ENCODE results near the gene MGAT4B. TPM values are rescaled to one million over a fixed set of nuclear protein-coding genes. Genes with fewer than 3 reads are reported as not detected.

The MGAT4B gene
- total RNA-seq, 2 experiments from 2014 or later = 95.8 to 96.8 TPM

DNA sequence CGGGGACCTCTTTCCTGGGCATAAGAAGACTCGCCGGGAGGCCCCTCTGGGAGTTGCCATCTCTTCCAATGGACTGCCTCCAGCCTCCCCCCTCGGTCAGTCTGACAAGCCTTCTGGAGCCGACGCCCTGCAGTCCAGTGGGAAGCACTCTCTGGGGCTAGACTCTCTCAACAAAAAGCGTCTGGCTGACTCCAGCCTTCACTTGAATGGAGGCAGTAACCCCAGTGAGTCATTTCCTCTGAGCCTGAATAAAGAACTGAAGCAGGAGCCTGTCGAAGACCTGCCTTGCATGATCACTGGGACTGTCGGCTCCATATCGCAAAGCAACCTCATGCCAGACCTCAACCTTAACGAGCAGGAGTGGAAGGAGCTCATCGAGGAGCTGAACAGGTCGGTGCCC lies 41.3 kb downstream of the MGAT4B start:
- DNase-seq = no peak
- peaks cover 53% of the 10 kb centered on the region for H3K4me1 Mint-ChIP-seq (ENCODE audit: low read depth)
- H3K27ac Mint-ChIP-seq = no peak overlapping the region
- H3K4me3 Mint-ChIP-seq = no peak overlapping the region
- H3K9me3 Mint-ChIP-seq = no peaks in the 10 kb centered on the region
- H3K27me3 Mint-ChIP-seq = no peaks in the 10 kb centered on the region
- H3K36me3 Mint-ChIP-seq = peaks cover 22% of the 10 kb centered on the region
- intact Hi-C loops (cut with micrococcal nuclease) = loop anchor here (10.0 kb wide), 1 partner anchor 139 kb away; the partner anchor contains the start of gene TBC1D9B
- ChIA-PET POLR2A (no interaction called here), CTCF (interaction anchor here (4.9 kb wide), 1 partner anchor 29 kb away, joined by 61 read pairs; the partner anchor contains the start of gene MAML1)

DNA sequence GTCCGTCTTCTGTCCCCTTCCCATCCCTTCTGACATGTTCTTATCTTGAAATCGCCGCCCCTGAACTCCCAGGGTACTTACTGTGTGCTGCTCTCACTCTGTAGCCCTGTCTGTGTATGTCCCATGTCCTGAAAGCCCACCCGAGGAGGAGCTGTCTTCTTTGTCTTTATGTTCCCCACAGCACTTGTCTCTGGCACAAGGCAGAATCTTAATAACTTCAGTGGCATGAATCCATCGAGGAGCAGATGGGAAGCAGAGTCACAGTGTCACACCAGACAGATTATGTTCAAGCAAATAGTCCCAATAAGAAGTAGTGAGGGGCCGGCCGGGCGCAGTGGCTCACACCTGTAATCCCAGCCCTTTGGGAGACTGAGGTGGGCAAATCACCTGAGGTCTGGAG lies 42.6 kb downstream of the MGAT4B start:
- Mint-ChIP-seq H3K27ac (no peak overlapping the region), H3K4me3 (no peak overlapping the region), H3K4me1 (ENCODE audit: low read depth) (peaks cover 64% of the 10 kb centered on the region), H3K36me3 (peaks cover 15% of the 10 kb centered on the region), H3K27me3 (no peaks in the 10 kb centered on the region), H3K9me3 (no peaks in the 10 kb centered on the region)
- ChIA-PET POLR2A (no interaction called here), CTCF (interaction anchor here (1.4 to 4.9 kb wide), 9 partner anchors 10 to 100 kb away, joined by 3 to 61 read pairs (median 10); partner anchors contain the start of genes LTC4S, MAML1 and MRNIP)
- DNase-seq = no peak
- intact Hi-C loops (cut with micrococcal nuclease) = loop anchor here (10.0 kb wide), 1 partner anchor 141 kb away; the partner anchor contains the start of gene TBC1D9B

DNA sequence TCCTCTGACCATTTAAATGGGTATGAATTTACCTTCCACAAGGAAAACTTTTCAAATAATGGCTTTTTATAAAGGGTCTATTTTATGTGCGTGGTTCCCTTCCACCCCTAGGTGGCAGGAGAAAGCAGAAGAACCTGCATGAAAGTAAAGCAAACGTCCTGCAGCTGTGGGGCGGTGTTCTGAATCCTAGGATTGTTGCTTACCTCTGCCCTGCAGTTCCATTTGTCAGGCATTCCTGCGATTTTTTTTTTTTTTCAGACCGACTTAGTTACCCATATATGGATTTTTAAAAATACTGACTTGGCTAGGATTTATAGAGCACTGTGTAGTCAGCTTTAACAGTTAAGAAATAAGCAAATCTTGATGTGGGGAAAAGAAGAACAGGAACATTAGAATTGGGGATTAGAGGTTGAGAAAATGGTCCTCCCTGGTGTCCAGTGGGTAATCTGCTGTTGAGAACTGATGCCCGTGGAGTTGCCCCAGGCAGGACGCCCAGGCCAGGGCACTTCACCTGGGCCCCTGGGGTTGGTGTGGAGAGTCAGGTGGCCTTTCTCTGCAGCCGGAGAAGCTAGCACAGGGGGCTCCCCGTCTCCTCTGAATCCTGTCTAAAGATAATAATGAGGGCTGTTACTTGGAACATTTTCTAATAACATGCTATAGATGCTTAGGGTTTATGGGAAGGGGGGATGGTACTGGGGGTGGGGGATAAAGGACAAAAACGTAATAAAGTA lies 43.3 kb downstream of the MGAT4B start:
- no peak overlapping the region for H3K4me3 Mint-ChIP-seq
- no peaks in the 10 kb centered on the region for H3K9me3 Mint-ChIP-seq
- intact Hi-C loops (cut with micrococcal nuclease) = loop anchor here (2.0 to 10.0 kb wide), 2 partner anchors 33 to 141 kb away; partner anchors contain the start of gene TBC1D9B
- peak; percentile 62 for DNase-seq
- H3K27ac Mint-ChIP-seq = no peak overlapping the region
- H3K4me1 Mint-ChIP-seq (ENCODE audit: low read depth) = peaks cover 65% of the 10 kb centered on the region
- H3K27me3 Mint-ChIP-seq = no peaks in the 10 kb centered on the region
- peaks cover 13% of the 10 kb centered on the region for H3K36me3 Mint-ChIP-seq
- CTCF ChIA-PET = interaction anchor here (0.6 to 4.9 kb wide), 35 partner anchors 8 to 526 kb away, joined by 3 to 61 read pairs (median 5); partner anchors contain the start of genes CBY3, HNRNPH1, LTC4S and MAML1
- POLR2A ChIA-PET = interaction anchor here (0.6 to 1.3 kb wide), 3 partner anchors 27 to 74 kb away, joined by 3 to 6 read pairs (median 3); no protein-coding TSS in a partner anchor

DNA sequence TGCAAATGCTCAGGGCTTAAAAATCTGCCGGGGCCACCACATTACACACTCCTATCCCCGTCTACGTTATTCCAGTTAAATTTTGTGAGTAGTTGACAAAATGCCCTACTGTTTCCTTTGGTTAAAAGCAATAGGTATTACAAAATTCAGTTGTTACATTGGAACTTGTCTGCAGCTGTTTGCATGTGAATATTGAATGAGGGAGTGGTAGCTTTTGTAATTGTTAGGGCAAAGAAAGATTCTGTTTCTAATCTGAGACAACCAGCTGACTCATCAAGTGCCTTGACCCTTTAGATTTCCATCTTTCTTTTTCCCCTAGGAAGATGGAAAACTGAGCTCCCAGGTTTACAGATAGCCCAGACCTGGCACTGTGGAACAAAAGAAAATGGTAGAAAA lies 43.9 kb downstream of the MGAT4B start:
- ChIA-PET CTCF (interaction anchor here (0.7 to 4.9 kb wide), 31 partner anchors 8 to 446 kb away, joined by 3 to 61 read pairs (median 5); partner anchors contain the start of genes CBY3, HNRNPH1, LTC4S and MAML1), POLR2A (interaction anchor here (0.6 to 1.3 kb wide), 3 partner anchors 27 to 74 kb away, joined by 3 to 6 read pairs (median 3); no protein-coding TSS in a partner anchor)
- Mint-ChIP-seq H3K36me3 (peaks cover 13% of the 10 kb centered on the region), H3K27ac (no peak overlapping the region), H3K4me3 (no peak overlapping the region), H3K4me1 (ENCODE audit: low read depth) (peaks cover 60% of the 10 kb centered on the region), H3K9me3 (no peaks in the 10 kb centered on the region), H3K27me3 (no peaks in the 10 kb centered on the region)
- intact Hi-C loops (cut with micrococcal nuclease) = loop anchor here (2.0 to 10.0 kb wide), 2 partner anchors 34 to 142 kb away; partner anchors contain the start of gene TBC1D9B
- no peak for DNase-seq

GRCh38 chr5:179762079-179762780 lies 44.4 kb downstream of the MGAT4B start:
- Mint-ChIP-seq H3K27me3 (no peaks in the 10 kb centered on the region), H3K36me3 (peaks cover 13% of the 10 kb centered on the region), H3K9me3 (no peaks in the 10 kb centered on the region), H3K4me3 (no peak overlapping the region), H3K4me1 (ENCODE audit: low read depth) (peaks cover 60% of the 10 kb centered on the region), H3K27ac (peak overlapping the region; percentile 49)
- ChIA-PET CTCF (interaction anchor here (1.1 to 4.9 kb wide), 27 partner anchors 8 to 446 kb away, joined by 3 to 61 read pairs (median 5); partner anchors contain the start of genes CBY3, HNRNPH1, LTC4S and MAML1), POLR2A (interaction anchor here (0.6 to 1.3 kb wide), 3 partner anchors 26 to 219 kb away, joined by 3 to 6 read pairs (median 4); no protein-coding TSS in a partner anchor)
- DNase-seq = peak; percentile 57
- intact Hi-C loops (cut with micrococcal nuclease) = loop anchor here (2.0 to 10.0 kb wide), 2 partner anchors 35 to 143 kb away; partner anchors contain the start of gene TBC1D9B

DNA sequence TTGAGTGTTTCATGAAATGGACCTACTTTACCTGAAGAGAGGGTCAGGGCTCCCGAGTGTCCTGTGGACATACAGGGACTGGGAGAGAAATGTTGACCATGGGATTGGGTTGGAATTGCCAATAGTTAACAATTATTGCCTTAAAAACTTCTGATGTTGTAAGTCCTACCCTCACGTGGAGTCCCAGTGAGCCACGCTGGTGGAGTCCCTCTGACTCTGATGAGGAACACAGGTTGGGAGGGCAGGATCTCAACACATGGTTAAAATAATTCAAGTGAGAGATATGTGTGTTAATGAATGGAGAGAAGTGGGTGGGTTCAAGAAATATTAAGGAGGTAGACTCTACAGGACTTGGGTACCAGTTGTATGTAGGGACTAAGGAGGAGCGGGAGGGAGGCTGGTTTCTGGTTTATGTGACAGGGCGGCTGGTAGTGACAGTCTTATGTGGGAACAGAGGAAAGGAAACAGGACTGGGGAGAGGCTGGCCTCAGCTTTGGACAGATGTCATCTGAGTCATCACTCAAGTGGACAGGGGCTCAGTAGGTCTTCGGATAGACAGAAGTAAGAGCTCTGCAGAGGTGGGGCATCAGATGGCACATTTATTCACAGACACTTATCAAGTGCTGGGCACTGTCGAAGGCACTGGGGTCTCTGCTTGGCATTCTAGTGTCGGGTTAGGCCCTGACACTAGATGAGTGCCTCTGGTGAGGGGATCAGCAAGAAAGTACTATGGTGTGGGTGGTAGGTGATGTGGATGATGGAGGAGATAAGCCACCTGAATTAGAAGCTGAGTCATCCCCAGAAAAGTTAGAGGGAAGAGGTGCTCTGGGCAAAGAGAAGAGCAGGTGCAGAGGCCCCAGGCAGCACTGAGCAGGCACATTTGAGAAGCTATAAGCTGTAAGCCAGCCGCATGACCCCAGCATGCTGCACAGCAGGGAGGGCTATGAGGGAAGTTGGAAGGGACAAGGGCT lies 46.8 kb downstream of the MGAT4B start:
- H3K4me3 Mint-ChIP-seq = peak overlapping the region; percentile 7
- no peaks in the 10 kb centered on the region for H3K36me3 Mint-ChIP-seq
- CTCF ChIA-PET = interaction anchor here (0.7 to 1.4 kb wide), 2 partner anchors 10 to 12 kb away, joined by 3 to 5 read pairs; no protein-coding TSS in a partner anchor
- peak; percentile 61 for DNase-seq
- peak overlapping the region; percentile 74 for H3K27ac Mint-ChIP-seq
- H3K27me3 Mint-ChIP-seq = no peaks in the 10 kb centered on the region
- H3K4me1 Mint-ChIP-seq (ENCODE audit: low read depth) = peaks cover 58% of the 10 kb centered on the region
- no peaks in the 10 kb centered on the region for H3K9me3 Mint-ChIP-seq
- POLR2A ChIA-PET = interaction anchor here (1.2 to 1.3 kb wide), 3 partner anchors 27 to 136 kb away, joined by 3 to 4 read pairs (median 4); partner anchors contain the start of genes HNRNPH1 and MAML1
- intact Hi-C loops (cut with micrococcal nuclease) = loop anchor here (1.0 to 10.0 kb wide), 4 partner anchors 28 to 331 kb away; partner anchors contain the start of genes CANX, MAML1 and TBC1D9B

- peaks cover 68% of the 10 kb centered on the region for H3K4me1 Mint-ChIP-seq (ENCODE audit: low read depth)
- CTCF ChIA-PET = no interaction called here
- H3K4me3 Mint-ChIP-seq = no peak overlapping the region
- H3K36me3 Mint-ChIP-seq = no peaks in the 10 kb centered on the region
- no peaks in the 10 kb centered on the region for H3K27me3 Mint-ChIP-seq
- DNase-seq = peak; percentile 39
- POLR2A ChIA-PET = interaction anchor here (1.2 kb wide), 1 partner anchor 27 kb away, joined by 3 read pairs; no protein-coding TSS in a partner anchor
- H3K9me3 Mint-ChIP-seq = no peaks in the 10 kb centered on the region
- intact Hi-C loops (cut with micrococcal nuclease) = no loop called here
- H3K27ac Mint-ChIP-seq = peak overlapping the region; percentile 74
Observed at GRCh38 chr5:179758955-179759354, 47.7 kb downstream of the MGAT4B start.

DNA sequence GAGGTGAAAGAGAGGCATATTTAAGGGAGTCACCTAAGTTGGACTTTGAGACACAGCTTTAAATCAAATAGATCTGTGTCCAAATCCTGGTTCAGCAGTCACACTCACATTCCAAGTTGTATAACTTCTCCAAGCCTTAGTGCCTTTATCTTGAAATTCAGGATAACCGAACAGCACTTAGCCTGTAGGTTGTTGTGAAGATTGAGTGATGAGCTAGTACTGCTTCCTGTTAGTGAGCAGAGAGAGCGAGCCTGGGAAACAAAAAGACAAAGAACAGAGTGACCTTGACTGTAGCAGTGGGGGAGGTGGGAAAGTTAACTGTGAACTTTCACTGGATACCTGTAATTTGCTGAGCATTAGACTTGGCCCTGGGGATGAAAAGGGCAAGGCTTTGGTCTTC lies 51.6 kb downstream of the MGAT4B start:
- POLR2A ChIA-PET = interaction anchor here (0.6 kb wide), 1 partner anchor 14 kb away, joined by 4 read pairs; no protein-coding TSS in a partner anchor

DNA sequence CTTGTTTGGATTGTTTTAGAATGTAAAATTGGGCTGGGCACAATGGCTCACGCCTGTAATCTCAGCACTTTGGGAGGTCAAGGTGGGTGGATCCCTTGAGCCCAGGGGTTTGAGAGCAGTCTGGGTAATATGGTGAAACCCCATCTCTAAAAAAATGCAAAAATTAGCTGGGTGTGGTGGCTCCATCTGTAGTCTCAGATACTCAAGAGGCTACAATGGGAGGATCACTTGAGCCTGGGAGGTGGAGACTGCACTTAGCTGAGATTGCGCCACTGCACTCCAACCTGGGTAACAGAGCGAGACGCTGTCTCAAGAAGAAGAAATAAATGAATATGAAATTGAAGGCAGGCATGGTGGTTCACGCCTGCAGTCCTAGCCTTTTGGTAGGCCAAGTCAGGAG lies 52.7 kb downstream of the MGAT4B start:
- no peaks in the 10 kb centered on the region for H3K9me3 Mint-ChIP-seq
- no peak for DNase-seq
- peaks cover 1% of the 10 kb centered on the region for H3K36me3 Mint-ChIP-seq
- H3K27ac Mint-ChIP-seq = peak overlapping the region; percentile 49
- peaks cover 44% of the 10 kb centered on the region for H3K4me1 Mint-ChIP-seq (ENCODE audit: low read depth)
- H3K27me3 Mint-ChIP-seq = no peaks in the 10 kb centered on the region
- ChIA-PET CTCF (interaction anchor here (3.4 kb wide), 1 partner anchor 9 kb away, joined by 12 read pairs; no protein-coding TSS in a partner anchor), POLR2A (no interaction called here)
- H3K4me3 Mint-ChIP-seq = no peak overlapping the region
- intact Hi-C loops (cut with micrococcal nuclease) = no loop called here

More for the DNA sequence above, 51.6 kb downstream of the MGAT4B start:
- CTCF ChIA-PET = interaction anchor here (3.4 kb wide), 1 partner anchor 8 kb away, joined by 12 read pairs; no protein-coding TSS in a partner anchor
- Mint-ChIP-seq H3K36me3 (peaks cover 1% of the 10 kb centered on the region), H3K27ac (peak overlapping the region; percentile 58), H3K4me1 (ENCODE audit: low read depth) (peaks cover 51% of the 10 kb centered on the region), H3K4me3 (no peak overlapping the region), H3K27me3 (no peaks in the 10 kb centered on the region), H3K9me3 (no peaks in the 10 kb centered on the region)
- no peak for DNase-seq
- intact Hi-C loops (cut with micrococcal nuclease) = no loop called here

DNA sequence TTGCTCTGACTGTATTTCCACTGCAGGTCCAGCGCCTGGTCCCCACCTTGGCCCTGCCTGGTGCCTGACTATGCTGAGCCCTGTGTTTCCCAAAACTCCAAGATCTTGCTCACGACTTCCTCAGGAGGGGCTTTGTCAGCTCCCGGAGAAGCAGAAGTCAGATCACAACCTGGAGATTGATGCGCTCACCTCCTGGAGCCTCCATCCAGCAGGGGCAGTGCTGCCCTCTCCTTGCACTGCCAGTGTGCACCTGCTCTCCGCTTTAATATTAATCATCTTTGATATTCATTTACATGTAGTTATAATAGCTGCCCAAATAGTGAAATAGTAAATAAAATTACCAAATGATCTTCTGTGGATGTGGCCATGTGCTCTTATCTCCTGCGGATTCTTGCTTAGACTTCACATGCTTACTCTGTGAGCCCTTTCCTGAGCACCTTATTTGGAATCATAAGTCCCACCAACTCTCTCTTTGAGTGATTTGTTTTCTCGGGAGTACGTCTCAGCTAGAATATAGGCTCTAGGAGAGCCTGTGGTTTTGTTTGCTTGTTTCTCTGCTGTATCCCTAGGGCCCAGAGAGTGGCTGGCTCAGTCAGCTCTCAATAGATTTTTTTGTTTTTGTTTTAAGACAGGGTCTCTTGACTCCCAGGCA lies 56.7 kb downstream of the MGAT4B start:
- no peak overlapping the region for H3K4me3 Mint-ChIP-seq
- DNase-seq = no peak
- peaks cover 5% of the 10 kb centered on the region for H3K36me3 Mint-ChIP-seq
- peaks cover 39% of the 10 kb centered on the region for H3K4me1 Mint-ChIP-seq (ENCODE audit: low read depth)
- ChIA-PET CTCF (interaction anchor here (0.6 to 3.4 kb wide), 4 partner anchors 10 to 206 kb away, joined by 3 to 14 read pairs (median 4); no protein-coding TSS in a partner anchor), POLR2A (interaction anchor here (1.5 kb wide), 1 partner anchor 12 kb away, joined by 4 read pairs; no protein-coding TSS in a partner anchor)
- H3K27me3 Mint-ChIP-seq = no peaks in the 10 kb centered on the region
- no peaks in the 10 kb centered on the region for H3K9me3 Mint-ChIP-seq
- intact Hi-C loops (cut with micrococcal nuclease) = no loop called here
- peak overlapping the region; percentile 2 for H3K27ac Mint-ChIP-seq
